ENCODE results near the gene MICAL1. TPM values are rescaled to one million over a fixed set of nuclear protein-coding genes. Genes with fewer than 3 reads are reported as not detected.

The MICAL1 gene
- polyA plus RNA-seq, 6 donors from 2014 or later, result 8.4 to 26.7 (median 16.1) TPM

- peaks cover 0 to 10% (median 0%) of the 10 kb centered on the region in 7 donors for H3K9me3 Mint-ChIP-seq
- H3K4me3 Mint-ChIP-seq, result peak overlapping the region; percentile 85 to 100 (median 98)
- H3K27me3 Mint-ChIP-seq, result no peaks in the 10 kb centered on the region
- H3K27ac Mint-ChIP-seq, result peak overlapping the region; percentile 89 to 100 (median 97)
- no peak for DNase-seq
- H3K4me1 Mint-ChIP-seq, result peaks cover 57 to 81% (median 74%) of the 10 kb centered on the region in 3 donors
- no peak for ATAC-seq (ENCODE audit: low read depth in 2 of 2)
- peaks cover 4 to 8% of the 10 kb centered on the region in 2 donors for H3K36me3 Mint-ChIP-seq
These were observed 1.4 kb upstream of the MICAL1 start for GRCh38 chr6:109456710-109457561.

GRCh38 chr6:109456111-109456583 lies 575 bp upstream of the MICAL1 start:
- Mint-ChIP-seq H3K27me3 (no peaks in the 10 kb centered on the region), H3K4me3 (peak overlapping the region; percentile 85 to 100 (median 98)), H3K27ac (peak overlapping the region; percentile 96 to 100 (median 100)), H3K4me1 (peaks cover 59 to 84% (median 77%) of the 10 kb centered on the region in 3 donors), H3K36me3 (peaks cover 0 to 3% of the 10 kb centered on the region in 2 donors), H3K9me3 (peaks cover 0 to 7% (median 0%) of the 10 kb centered on the region in 7 donors)
- ATAC-seq (ENCODE audit: low read depth in 2 of 2) (no peak), DNase-seq (no peak)

- no peaks in the 10 kb centered on the region for H3K36me3 Mint-ChIP-seq
- H3K9me3 Mint-ChIP-seq, result peaks cover 0 to 3% (median 0%) of the 10 kb centered on the region in 7 donors
- H3K27me3 Mint-ChIP-seq, result no peaks in the 10 kb centered on the region
- ATAC-seq (ENCODE audit: low read depth in 2 of 2) (peak; percentile 62 to 65), DNase-seq (peak; percentile 96)
- H3K4me3 Mint-ChIP-seq, result peak overlapping the region; percentile 94 to 100 (median 99)
- H3K27ac Mint-ChIP-seq, result peak overlapping the region; percentile 100
- peaks cover 63 to 89% (median 84%) of the 10 kb centered on the region in 3 donors for H3K4me1 Mint-ChIP-seq
These were observed 806 bp downstream of the MICAL1 start for GRCh38 chr6:109454496-109455436.

- no peak for DNase-seq
- Mint-ChIP-seq H3K27me3 (no peaks in the 10 kb centered on the region), H3K4me3 (peak overlapping the region; percentile 94 to 100 (median 99)), H3K9me3 (peaks cover 0 to 3% (median 0%) of the 10 kb centered on the region in 7 donors), H3K4me1 (peaks cover 57 to 89% (median 84%) of the 10 kb centered on the region in 3 donors), H3K27ac (peak overlapping the region; percentile 100), H3K36me3 (no peaks in the 10 kb centered on the region)
- no peak for ATAC-seq (ENCODE audit: low read depth in 2 of 2)
These were observed 1.7 kb downstream of the MICAL1 start for GRCh38 chr6:109453594-109454495.

GRCh38 chr6:109453156-109453555 lies 2.4 kb downstream of the MICAL1 start:
- no peaks in the 10 kb centered on the region for H3K36me3 Mint-ChIP-seq

GRCh38 chr6:109452181-109452580 lies 3.4 kb downstream of the MICAL1 start:
- Mint-ChIP-seq H3K36me3 (no peaks in the 10 kb centered on the region), H3K27ac (peak overlapping the region; percentile 78 to 100 (median 100)), H3K9me3 (peaks cover 0 to 3% (median 0%) of the 10 kb centered on the region in 7 donors), H3K4me3 (peak overlapping the region in 7 of 8 donors; percentile 34 to 100 (median 94)), H3K27me3 (no peaks in the 10 kb centered on the region), H3K4me1 (peaks cover 65 to 87% (median 83%) of the 10 kb centered on the region in 3 donors)
- DNase-seq (no peak), ATAC-seq (ENCODE audit: low read depth in 2 of 2) (no peak)

More at GRCh38 chr6:109453156-109453555, 2.4 kb downstream of the MICAL1 start:
- Mint-ChIP-seq H3K4me3 (peak overlapping the region in 6 of 8 donors; percentile 94 to 100 (median 98)), H3K27ac (peak overlapping the region in 5 of 6 donors; percentile 100), H3K27me3 (no peaks in the 10 kb centered on the region), H3K9me3 (peaks cover 0 to 3% (median 0%) of the 10 kb centered on the region in 7 donors), H3K4me1 (peaks cover 59 to 88% (median 84%) of the 10 kb centered on the region in 3 donors)
- ATAC-seq (ENCODE audit: low read depth in 2 of 2) (no peak), DNase-seq (no peak)

- H3K4me3 Mint-ChIP-seq, result peak overlapping the region in 5 of 8 donors; percentile 12 to 95 (median 65)
- DNase-seq, result no peak
- ATAC-seq (ENCODE audit: low read depth in 2 of 2), result no peak
- peak overlapping the region; percentile 66 to 100 (median 98) for H3K27ac Mint-ChIP-seq
- H3K27me3 Mint-ChIP-seq, result no peaks in the 10 kb centered on the region
- peaks cover 64 to 85% (median 83%) of the 10 kb centered on the region in 3 donors for H3K4me1 Mint-ChIP-seq
- H3K9me3 Mint-ChIP-seq, result peaks cover 0 to 4% (median 0%) of the 10 kb centered on the region in 7 donors
- no peaks in the 10 kb centered on the region for H3K36me3 Mint-ChIP-seq
These were observed 4.2 kb downstream of the MICAL1 start for GRCh38 chr6:109451376-109451775.

GRCh38 chr6:109450801-109451200 lies 4.8 kb downstream of the MICAL1 start:
- H3K4me3 Mint-ChIP-seq, result peak overlapping the region in 7 of 8 donors; percentile 29 to 76 (median 49)
- H3K27me3 Mint-ChIP-seq, result no peaks in the 10 kb centered on the region
- peak overlapping the region in 5 of 6 donors; percentile 5 to 97 (median 92) for H3K27ac Mint-ChIP-seq
- ATAC-seq (ENCODE audit: low read depth in 2 of 2), result no peak
- DNase-seq, result no peak
- H3K36me3 Mint-ChIP-seq, result peaks cover 0 to under 1% of the 10 kb centered on the region in 2 donors
- peaks cover 64 to 88% (median 84%) of the 10 kb centered on the region in 3 donors for H3K4me1 Mint-ChIP-seq
- H3K9me3 Mint-ChIP-seq, result peaks cover 0 to 4% (median 0%) of the 10 kb centered on the region in 7 donors

GRCh38 chr6:109449795-109450673 lies 5.5 kb downstream of the MICAL1 start:
- H3K36me3 Mint-ChIP-seq, result peaks cover 0 to 8% of the 10 kb centered on the region in 2 donors
- H3K27me3 Mint-ChIP-seq, result no peaks in the 10 kb centered on the region
- DNase-seq (peak; percentile 71), ATAC-seq (ENCODE audit: low read depth in 2 of 2) (peak; percentile 20 to 21)
- peaks cover 0 to 2% (median 0%) of the 10 kb centered on the region in 7 donors for H3K9me3 Mint-ChIP-seq
- H3K4me1 Mint-ChIP-seq, result peaks cover 67 to 92% (median 90%) of the 10 kb centered on the region in 3 donors
- peak overlapping the region; percentile 67 to 88 (median 72) for H3K4me3 Mint-ChIP-seq
- peak overlapping the region; percentile 84 to 97 (median 95) for H3K27ac Mint-ChIP-seq

GRCh38 chr6:109449064-109449794 lies 6.3 kb downstream of the MICAL1 start:
- DNase-seq (no peak), ATAC-seq (ENCODE audit: low read depth in 2 of 2) (peak in 1 of 2 donors; percentile 0)
- Mint-ChIP-seq H3K27me3 (no peaks in the 10 kb centered on the region), H3K4me3 (peak overlapping the region; percentile 67 to 88 (median 71)), H3K27ac (peak overlapping the region; percentile 92 to 98 (median 96)), H3K36me3 (peaks cover 0 to 8% of the 10 kb centered on the region in 2 donors), H3K4me1 (peaks cover 60 to 90% (median 89%) of the 10 kb centered on the region in 3 donors), H3K9me3 (peaks cover 0 to 2% (median 0%) of the 10 kb centered on the region in 7 donors)

Data from naive B cell (primary cell).